Brain microvascular endothelial cell (primary cell): ENCODE measurements around the gene PM20D2.
"Not testable (repeated sequence)": the region's sequence is repeated elsewhere in the genome, so short reads cannot be mapped to it uniquely, and the experiment has no call there.

Experiments used
- DNase-seq: peaks from one replicate; pipeline ENCODE4 v3.0.0-alpha.2; 2020
- H3K27ac ChIP-seq: fragments of 250-450 bp; sonication (Bioruptor Pico); 2 replicates; pipeline ENCODE4 v1.5.1; 2020; ENCODE audit warnings: mild to moderate bottlenecking, moderate library complexity
- H3K27me3 ChIP-seq: fragments of 250-450 bp; sonication (Bioruptor Pico); replicated peaks from 2 replicates; pipeline ENCODE4 v1.5.1; 2020; ENCODE audit warnings: mild to moderate bottlenecking
- H3K36me3 ChIP-seq: fragments of 250-450 bp; sonication (Bioruptor Pico); replicated peaks from 2 replicates; pipeline ENCODE4 v1.5.1; 2020; ENCODE audit warnings: mild to moderate bottlenecking
- H3K4me3 ChIP-seq: 2 replicates; pipeline ENCODE4 v1.5.1; 2011; ENCODE audit warnings: low read depth, mild to moderate bottlenecking, control low read depth, low read length, moderate library complexity
- CTCF ChIP-seq: IDR thresholded peaks from 2 replicates; pipeline ENCODE4 v1.5.1; 2011; ENCODE audit warnings: low read depth, mild to moderate bottlenecking, moderate library complexity, low read length, control low read depth, inconsistent platforms; ENCODE audit errors: missing control alignments
- in situ Hi-C: cut with HindIII; loops from 2 replicates; pipeline ENCODE4 v1.10.0; 2017; ENCODE audit warnings: low sequenced_read_pairs, low pct_ligation_motif_present

The PM20D2 gene

GRCh38 chr6:89122625-89123024 lies 23.2 kb upstream of the PM20D2 start:
- Histone ChIP-seq H3K27me3 (no peaks in the 10 kb centered on the region), H3K4me3 (no peak overlapping the region), H3K36me3 (no peaks in the 10 kb centered on the region), H3K27ac (no peak overlapping the region)
- peak; percentile 62 for TF ChIP-seq CTCF
- no peak for DNase-seq
- in situ Hi-C loops, result no loop called here

GRCh38 chr6:89128256-89128671 lies 17.6 kb upstream of the PM20D2 start:
- H3K36me3 ChIP-seq, H3K27me3 ChIP-seq, H3K4me3 ChIP-seq, H3K27ac ChIP-seq, in situ Hi-C loops, DNase-seq: not testable (repeated sequence)

- Histone ChIP-seq H3K36me3 (no peaks in the 10 kb centered on the region), H3K27ac (no peak overlapping the region), H3K27me3 (no peaks in the 10 kb centered on the region), H3K4me3 (no peak overlapping the region)
- no peak for DNase-seq
- in situ Hi-C loops, result no loop called here
- TF ChIP-seq CTCF, result no peak
These were observed 14.3 kb upstream of the PM20D2 start for GRCh38 chr6:89131599-89131998.

GRCh38 chr6:89132057-89132456 lies 13.8 kb upstream of the PM20D2 start:
- Histone ChIP-seq H3K4me3 (no peak overlapping the region), H3K27ac (no peak overlapping the region), H3K36me3 (no peaks in the 10 kb centered on the region), H3K27me3 (no peaks in the 10 kb centered on the region)
- in situ Hi-C loops, result no loop called here
- DNase-seq, result no peak
- TF ChIP-seq CTCF, result no peak

- no peak for TF ChIP-seq CTCF
- H3K27me3 ChIP-seq, result no peaks in the 10 kb centered on the region
- H3K36me3 ChIP-seq, result no peaks in the 10 kb centered on the region
- no peak overlapping the region for H3K27ac ChIP-seq
- DNase-seq, result no peak
- in situ Hi-C loops, result no loop called here
- H3K4me3 ChIP-seq, result no peak overlapping the region
These were observed 11.9 kb upstream of the PM20D2 start for GRCh38 chr6:89133981-89134380.

GRCh38 chr6:89134723-89135122 lies 11.1 kb upstream of the PM20D2 start:
- Histone ChIP-seq H3K36me3 (no peaks in the 10 kb centered on the region), H3K27me3 (no peaks in the 10 kb centered on the region), H3K4me3 (no peak overlapping the region), H3K27ac (no peak overlapping the region)
- no peak for DNase-seq
- TF ChIP-seq CTCF, result no peak
- in situ Hi-C loops, result no loop called here
